SK-N-MC (cell line): ENCODE data around the gene BACH2.

Experiments
- EZH2 ChIP-seq: fragments of 200-600 bp; sonication (generic); IDR thresholded peaks from one replicate; pipeline ENCODE4 v1.6.1; 2017; ENCODE audit warnings: antibody characterized with exemption
- FOXP2 ChIP-seq: optimal IDR thresholded peaks from 2 replicates; pipeline ENCODE3; 2011; ENCODE audit warnings: mild to moderate bottlenecking, moderate library complexity; ENCODE audit not compliant: insufficient read depth; ENCODE audit errors: extremely low read length, control extremely low read depth
- POLR2AphosphoS5 ChIP-seq: IDR thresholded peaks from 2 replicates; pipeline ENCODE4 v1.6.1; 2012; ENCODE audit warnings: mild to moderate bottlenecking, low read depth, low read length, borderline replicate concordance

DNA sequence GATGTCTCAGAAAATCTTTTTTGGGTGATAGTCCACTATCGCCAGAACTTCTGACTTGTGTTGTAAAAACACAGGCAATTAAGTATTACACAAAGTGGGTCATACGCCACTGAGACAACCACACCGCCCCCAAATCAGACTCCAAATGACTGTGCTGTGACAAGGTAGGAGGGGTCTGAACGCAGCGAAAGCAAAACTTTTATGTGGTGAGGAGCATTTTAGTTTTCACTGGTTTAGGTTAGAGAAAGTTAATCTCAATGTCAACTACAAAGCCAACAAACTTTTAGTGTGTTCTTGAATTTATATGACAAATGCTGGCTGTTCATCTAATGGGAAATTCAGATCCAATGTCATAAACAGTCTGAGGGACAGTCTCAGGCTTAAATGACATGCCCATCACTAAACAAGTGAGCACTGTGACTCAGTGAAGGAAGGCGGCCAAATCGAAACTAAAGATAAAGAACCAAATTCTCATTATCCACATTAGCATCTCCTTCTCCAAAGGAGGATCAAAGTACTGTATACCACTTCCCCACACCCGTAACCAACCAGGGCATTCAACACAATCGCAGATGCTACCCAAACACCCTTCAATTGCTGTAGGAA is 215.7 kb downstream of the BACH2 start:
- TF ChIP-seq EZH2, result no peak
- TF ChIP-seq POLR2AphosphoS5, result no peak
- TF ChIP-seq FOXP2, result no peak
